HepG2 (cell line): ENCODE data around the gene PRR30. TPM values are rescaled to one million over a fixed set of nuclear protein-coding genes. Genes with fewer than 3 reads are reported as not detected.
A peak's percentile ranks its signal among the peaks of the same experiment; 100 is the strongest.

Source experiments
- DMAP1 ChIP-seq: IDR thresholded peaks from 2 replicates; pipeline ENCODE4 v1.6.1; 2016
- DMTF1 ChIP-seq: sonication (generic); formaldehyde crosslinking; IDR thresholded peaks from 2 replicates; pipeline ENCODE4 v1.4.0; 2020; ENCODE audit warnings: mild to moderate bottlenecking, missing genetic modification reagents
- HNRNPL ChIP-seq: fragments of 200-400 bp; formaldehyde crosslinking; IDR thresholded peaks from 2 replicates; pipeline ENCODE4 v1.6.1; 2017; ENCODE audit warnings: mild to moderate bottlenecking, low read depth, low read length
- HOXA7 ChIP-seq: sonication (generic); formaldehyde crosslinking; IDR thresholded peaks from 2 replicates; pipeline ENCODE4 v1.8.1; 2022; ENCODE audit warnings: mild to moderate bottlenecking, missing genetic modification reagents, moderate library complexity
- ISX ChIP-seq: sonication (generic); formaldehyde crosslinking; conservative IDR thresholded peaks from 2 replicates; pipeline ENCODE4 v1.5.0; 2020; ENCODE audit warnings: missing genetic modification reagents
- KLF16 ChIP-seq, 2 experiments: sonication (generic) in 1 of 2; formaldehyde crosslinking in 1 of 2; IDR thresholded peaks; 2 replicates each; pipeline versions ENCODE4 v1.6.1 to v1.8.0; 2016 to 2023; ENCODE audit warnings: missing genetic modification reagents in 2 of 2, missing compliant biosample characterization in 1 of 2
- KMT2A ChIP-seq: sonication (generic); formaldehyde crosslinking; IDR thresholded peaks from 2 replicates; pipeline ENCODE4 v1.4.0; 2020; ENCODE audit warnings: missing genetic modification reagents
- MAFK ChIP-seq, 2 experiments: IDR thresholded peaks in 1 of 2; conservative IDR thresholded peaks in 1 of 2; 2 replicates each; pipeline ENCODE4 v1.6.1; 2011; ENCODE audit warnings: improper control_type of control experiment in 2 of 2, low read length in 2 of 2
- MED13 ChIP-seq: sonication (generic); formaldehyde crosslinking; IDR thresholded peaks from 2 replicates; pipeline ENCODE4 v1.5.0; 2020; ENCODE audit warnings: missing genetic modification reagents
- MTF1 ChIP-seq: sonication (generic); formaldehyde crosslinking; IDR thresholded peaks from 2 replicates; pipeline ENCODE4 v1.5.0; 2020; ENCODE audit warnings: missing genetic modification reagents
- NCOA1 ChIP-seq: sonication (generic); formaldehyde crosslinking; IDR thresholded peaks from 2 replicates; pipeline ENCODE4 v1.9.0; 2021; ENCODE audit warnings: missing genetic modification reagents
- NFRKB ChIP-seq: fragments of 450-650 bp; IDR thresholded peaks from 2 replicates; pipeline ENCODE4 v1.6.1; 2017
- REL ChIP-seq: sonication (generic); formaldehyde crosslinking; conservative IDR thresholded peaks from 2 replicates; pipeline ENCODE4 v1.8.0; 2022; ENCODE audit warnings: mild to moderate bottlenecking, missing genetic modification reagents, moderate library complexity
- TRIM24 ChIP-seq: sonication (generic); formaldehyde crosslinking; IDR thresholded peaks from 2 replicates; pipeline ENCODE4 v1.8.0; 2022; ENCODE audit warnings: mild to moderate bottlenecking, missing genetic modification reagents
- ZFAT ChIP-seq: sonication (generic); formaldehyde crosslinking; conservative IDR thresholded peaks from 2 replicates; pipeline ENCODE4 v1.8.1; 2023; ENCODE audit warnings: missing genetic modification reagents, inconsistent platforms
- ZNF260 ChIP-seq: sonication (generic); formaldehyde crosslinking; IDR thresholded peaks from 2 replicates; pipeline ENCODE4 v1.4.0; 2020; ENCODE audit warnings: missing genetic modification reagents, low read depth, mild to moderate bottlenecking, borderline replicate concordance
- ZNF430 ChIP-seq: sonication (generic); formaldehyde crosslinking; IDR thresholded peaks from 2 replicates; pipeline ENCODE4 v1.9.0; 2021; ENCODE audit warnings: mild to moderate bottlenecking, missing genetic modification reagents
- ZNF446 ChIP-seq: sonication (generic); formaldehyde crosslinking; IDR thresholded peaks from 2 replicates; pipeline ENCODE4 v1.5.0; 2020; ENCODE audit warnings: mild to moderate bottlenecking, missing genetic modification reagents
- ZNF503 ChIP-seq: sonication (generic); formaldehyde crosslinking; IDR thresholded peaks from 2 replicates; pipeline ENCODE4 v1.4.0; 2020; ENCODE audit warnings: missing genetic modification reagents
- ZNF563 ChIP-seq: sonication (generic); formaldehyde crosslinking; IDR thresholded peaks from 2 replicates; pipeline ENCODE4 v1.8.0; 2022; ENCODE audit warnings: mild to moderate bottlenecking, moderate library complexity, missing genetic modification reagents
- ZNF724P ChIP-seq: sonication (generic); formaldehyde crosslinking; IDR thresholded peaks from 2 replicates; pipeline ENCODE4 v1.8.0; 2022; ENCODE audit warnings: missing genetic modification reagents, borderline replicate concordance
- ZNF879 ChIP-seq: sonication (generic); formaldehyde crosslinking; IDR thresholded peaks from 2 replicates; pipeline ENCODE4 v1.8.1; 2023; ENCODE audit warnings: missing genetic modification reagents
- ZSCAN22 ChIP-seq: sonication (generic); formaldehyde crosslinking; IDR thresholded peaks from 2 replicates; pipeline ENCODE4 v1.4.0; 2020; ENCODE audit warnings: mild to moderate bottlenecking, missing genetic modification reagents
- ZZZ3 ChIP-seq: sonication (generic); formaldehyde crosslinking; IDR thresholded peaks from 2 replicates; pipeline ENCODE4 v1.4.0; 2020; ENCODE audit warnings: missing genetic modification reagents, mild to moderate bottlenecking, borderline replicate concordance
- polyA plus RNA-seq, 8 experiments: library from polyadenylated mRNA; depleted of rRNA in 3 of 8; stranded (reverse) in 7 of 8; unstranded in 1 of 8; fragments of >200 nt; fragmentation: Illumina TruSeq in 4 of 8; extraction: Trizol in 4 of 8; gene quantifications; 2 replicates each; pipeline versions ENCODE4 v1.2.1 to v1.2.3, GENCODE V29; 2011 to 2016; ENCODE audit warnings: low read depth in 4 of 8, missing spikeins in 1 of 8, mixed read lengths in 1 of 8; ENCODE audit not compliant: insufficient read depth in 1 of 8
- total RNA-seq, 5 experiments: library from RNA; depleted of rRNA; stranded (reverse); fragments of >200 nt; fragmentation: Illumina TruSeq; extraction: Trizol; gene quantifications; 2 replicates each; pipeline ENCODE4 v1.2.3, GENCODE V29; 2016; ENCODE audit warnings: low read depth in 1 of 5
- TF ChIP-seq, protein P1 (sequence below): IDR thresholded peaks from 2 replicates; pipeline ENCODE4 v1.6.1; 2016; ENCODE audit warnings: missing biosample characterization, missing genetic modification reagents, low read depth
- TF ChIP-seq, protein P2 (sequence below): conservative IDR thresholded peaks from 2 replicates; pipeline ENCODE4 v1.6.1; 2018; ENCODE audit warnings: missing genetic modification reagents

Gene PRR30
- total and polyA plus RNA-seq, 2 of the 13 experiments (the other 11 are each of a cell fraction or from before 2014, with no cell fraction given), result not detected

- TF ChIP-seq DMTF1, result no peak
- no peak for TF ChIP-seq ZNF879 (CRISPR knock-in tag)
- no peak for TF ChIP-seq ZFAT
- TF ChIP-seq HNRNPL, result no peak
- no peak for TF ChIP-seq HOXA7 (CRISPR knock-in tag)
- no peak for TF ChIP-seq NCOA1 (CRISPR knock-in tag)
- TF ChIP-seq, protein P1, sequence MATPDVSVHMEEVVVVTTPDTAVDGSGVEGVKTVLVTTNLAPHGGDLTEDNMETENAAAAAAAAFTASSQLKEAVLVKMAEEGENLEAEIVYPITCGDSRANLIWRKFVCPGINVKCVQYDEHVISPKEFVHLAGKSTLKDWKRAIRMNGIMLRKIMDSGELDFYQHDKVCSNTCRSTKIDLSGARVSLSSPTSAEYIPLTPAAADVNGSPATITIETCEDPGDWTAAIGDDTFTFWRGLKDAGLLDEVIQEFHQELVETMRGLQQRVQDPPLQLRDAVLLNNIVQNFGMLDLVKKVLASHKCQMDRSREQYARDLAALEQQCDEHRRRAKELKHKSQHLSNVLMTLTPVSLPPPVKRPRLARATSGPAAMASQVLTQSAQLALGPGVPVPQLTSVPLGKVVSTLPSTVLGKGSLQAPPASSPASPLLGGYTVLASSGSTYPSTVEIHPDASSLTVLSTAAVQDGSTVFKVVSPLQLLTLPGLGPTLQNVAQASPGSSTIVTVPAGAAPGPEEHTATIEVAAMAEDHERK (CRISPR knock-in tag), result no peak
- TF ChIP-seq ZNF260 (CRISPR knock-in tag), result no peak
- TF ChIP-seq DMAP1 (CRISPR knock-in tag), result peak; percentile 54; the same call in 1 of the 2 replicates
- TF ChIP-seq REL, result no peak
- TF ChIP-seq ZSCAN22 (CRISPR knock-in tag), result no peak
- TF ChIP-seq MTF1, result no peak
- no peak for TF ChIP-seq ZNF430 (CRISPR knock-in tag)
- peak in 1 of 2 experiments; percentile 99; a peak in 2 of 4 replicates for TF ChIP-seq KLF16 (CRISPR knock-in tag; IDR thresholded peaks at IDR 0.05)
- TF ChIP-seq ZNF724P, result no peak
- no peak for TF ChIP-seq KMT2A (CRISPR knock-in tag)
- no peak for TF ChIP-seq MAFK (conservative IDR thresholded peaks at IDR 0.05 in 1 of 2, IDR thresholded peaks at IDR 0.05 in 1 of 2; ENCODE audit: low read length in 2 of 2)
- TF ChIP-seq, protein P2, sequence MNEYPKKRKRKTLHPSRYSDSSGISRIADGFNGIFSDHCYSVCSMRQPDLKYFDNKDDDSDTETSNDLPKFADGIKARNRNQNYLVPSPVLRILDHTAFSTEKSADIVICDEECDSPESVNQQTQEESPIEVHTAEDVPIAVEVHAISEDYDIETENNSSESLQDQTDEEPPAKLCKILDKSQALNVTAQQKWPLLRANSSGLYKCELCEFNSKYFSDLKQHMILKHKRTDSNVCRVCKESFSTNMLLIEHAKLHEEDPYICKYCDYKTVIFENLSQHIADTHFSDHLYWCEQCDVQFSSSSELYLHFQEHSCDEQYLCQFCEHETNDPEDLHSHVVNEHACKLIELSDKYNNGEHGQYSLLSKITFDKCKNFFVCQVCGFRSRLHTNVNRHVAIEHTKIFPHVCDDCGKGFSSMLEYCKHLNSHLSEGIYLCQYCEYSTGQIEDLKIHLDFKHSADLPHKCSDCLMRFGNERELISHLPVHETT (CRISPR knock-in tag), result 0 out of 2 replicates have a peak, but pooled peaks have one; percentile 28
- no peak for TF ChIP-seq NFRKB
- no peak for TF ChIP-seq ZZZ3
- peak; percentile 82; the same call in 1 of the 2 replicates for TF ChIP-seq ZNF503
- TF ChIP-seq MED13 (CRISPR knock-in tag), result no peak
- no peak for TF ChIP-seq ZNF563
- no peak for TF ChIP-seq TRIM24
- no peak for TF ChIP-seq ISX (CRISPR knock-in tag)
- no peak for TF ChIP-seq ZNF446 (CRISPR knock-in tag)
Measured at GRCh38 chr2:27171351-27171848, 32.2 kb upstream of the PRR30 start (continued).
